Osteocyte (in vitro differentiated cells): ENCODE results near the gene SFMBT1. TPM values are rescaled to one million over a fixed set of nuclear protein-coding genes. Genes with fewer than 3 reads are reported as not detected.

Experiments used
- DNase-seq: peaks from one replicate; pipeline ENCODE4 v3.0.0; 2021; ENCODE audit warnings: mixed read lengths; ENCODE audit not compliant: unreplicated experiment; ENCODE audit errors: extremely low spot score
- H3K27ac Mint-ChIP-seq: one replicate; pipeline ENCODE4 v1.8.0; 2021; ENCODE audit warnings: mild to moderate bottlenecking, mixed read lengths; ENCODE audit not compliant: unreplicated experiment
- H3K27me3 Mint-ChIP-seq: one replicate; pipeline ENCODE4 v1.8.0; 2021; ENCODE audit warnings: mixed read lengths; ENCODE audit not compliant: unreplicated experiment
- H3K36me3 Mint-ChIP-seq: one replicate; pipeline ENCODE4 v1.8.0; 2021; ENCODE audit warnings: mixed read lengths; ENCODE audit not compliant: unreplicated experiment
- H3K4me1 Mint-ChIP-seq: one replicate; pipeline ENCODE4 v1.8.0; 2021; ENCODE audit warnings: mixed read lengths; ENCODE audit not compliant: unreplicated experiment
- H3K4me3 Mint-ChIP-seq: one replicate; pipeline ENCODE4 v1.8.0; 2021; ENCODE audit warnings: mild to moderate bottlenecking, moderate library complexity, mixed read lengths; ENCODE audit not compliant: unreplicated experiment
- H3K9me3 Mint-ChIP-seq: one replicate; pipeline ENCODE4 v1.8.0; 2021; ENCODE audit warnings: mixed read lengths; ENCODE audit not compliant: unreplicated experiment
- CTCF ChIP-seq: fragments of 200-600 bp; sonication (generic); IDR thresholded peaks from 2 replicates; pipeline ENCODE4 v1.5.0; 2021; ENCODE audit warnings: antibody characterized with exemption, mild to moderate bottlenecking, moderate library complexity
- total RNA-seq: library from RNA; stranded (reverse); gene quantifications from 2 replicates; pipeline ENCODE4 v1.2.1, GENCODE V29; 2021

Gene SFMBT1
- total RNA-seq, 1 donor from 2014 or later, result 8.0 TPM

GRCh38 chr3:53077476-53078220, 31.8 kb upstream of the SFMBT1 start:
- TF ChIP-seq CTCF, result no peak
- Mint-ChIP-seq H3K27me3 (no peaks in the 10 kb centered on the region), H3K36me3 (no peaks in the 10 kb centered on the region), H3K4me3 (no peak overlapping the region), H3K27ac (no peak overlapping the region), H3K4me1 (peaks cover 3% of the 10 kb centered on the region), H3K9me3 (no peaks in the 10 kb centered on the region)
- DNase-seq, result no peak

- Mint-ChIP-seq H3K27ac (no peak overlapping the region), H3K27me3 (no peaks in the 10 kb centered on the region), H3K9me3 (no peaks in the 10 kb centered on the region), H3K36me3 (no peaks in the 10 kb centered on the region), H3K4me1 (peaks cover 7% of the 10 kb centered on the region), H3K4me3 (no peak overlapping the region)
- no peak for DNase-seq
- TF ChIP-seq CTCF, result no peak
Observed at GRCh38 chr3:53075743-53076140, 29.9 kb upstream of the SFMBT1 start.

- Mint-ChIP-seq H3K9me3 (no peaks in the 10 kb centered on the region), H3K4me1 (peaks cover 7% of the 10 kb centered on the region), H3K36me3 (no peaks in the 10 kb centered on the region), H3K4me3 (no peak overlapping the region), H3K27me3 (no peaks in the 10 kb centered on the region), H3K27ac (no peak overlapping the region)
- DNase-seq, result no peak
- TF ChIP-seq CTCF, result no peak
Observed at GRCh38 chr3:53074761-53075742, 29.2 kb upstream of the SFMBT1 start.

GRCh38 chr3:53074366-53074696, 28.5 kb upstream of the SFMBT1 start:
- H3K9me3 Mint-ChIP-seq, result no peaks in the 10 kb centered on the region
- no peak for TF ChIP-seq CTCF
- H3K4me3 Mint-ChIP-seq, result no peak overlapping the region
- no peak for DNase-seq
- no peaks in the 10 kb centered on the region for H3K27me3 Mint-ChIP-seq
- no peak overlapping the region for H3K27ac Mint-ChIP-seq
- H3K36me3 Mint-ChIP-seq, result no peaks in the 10 kb centered on the region
- peaks cover 8% of the 10 kb centered on the region for H3K4me1 Mint-ChIP-seq
